Loucy (cell line): ENCODE data around the gene CTIF.

ENCODE experiments used
- H2AFZ ChIP-seq: fragments of 200-600 bp; sonication (generic); 2 replicates; pipeline ENCODE4 v1.6.0; 2016; ENCODE audit warnings: antibody characterized with exemption, mild to moderate bottlenecking, low read length, moderate library complexity
- H3F3A ChIP-seq: fragments of 200-600 bp; 2 replicates; pipeline ENCODE4 v1.6.0; 2016; ENCODE audit warnings: antibody characterized with exemption, low read depth, mild to moderate bottlenecking
- H3K27me3 ChIP-seq: fragments of 200-600 bp; sonication (generic); 2 replicates; pipeline ENCODE4 v1.6.1; 2014; ENCODE audit warnings: low read length, mild to moderate bottlenecking; ENCODE audit not compliant: insufficient read depth, poor library complexity, severe bottlenecking
- H3K36me3 ChIP-seq: fragments of 200-600 bp; sonication (generic); 2 replicates; pipeline ENCODE4 v1.6.1; 2016; ENCODE audit warnings: low read length; ENCODE audit not compliant: insufficient read depth
- H3K4me1 ChIP-seq: fragments of 200-600 bp; sonication (generic); 2 replicates; pipeline ENCODE4 v1.5.1; 2014; ENCODE audit warnings: low read length, mild to moderate bottlenecking; ENCODE audit not compliant: insufficient read depth, poor library complexity, severe bottlenecking
- H3K4me2 ChIP-seq: fragments of 200-600 bp; sonication (generic); 2 replicates; pipeline ENCODE4 v1.6.0; 2014; ENCODE audit warnings: antibody characterized with exemption, low read length, low read depth, mild to moderate bottlenecking; ENCODE audit not compliant: poor library complexity, severe bottlenecking
- H3K4me3 ChIP-seq: fragments of 200-600 bp; sonication (generic); 2 replicates; pipeline ENCODE4 v1.5.1; 2014; ENCODE audit warnings: low read length, mild to moderate bottlenecking, mixed read lengths; ENCODE audit not compliant: poor library complexity, severe bottlenecking
- H3K79me2 ChIP-seq: fragments of 200-600 bp; sonication (generic); 2 replicates; pipeline ENCODE4 v1.6.1; 2014; ENCODE audit warnings: low read length; ENCODE audit not compliant: insufficient read depth
- H3K9ac ChIP-seq: fragments of 200-600 bp; sonication (generic); 2 replicates; pipeline ENCODE4 v1.6.0; 2014; ENCODE audit warnings: mild to moderate bottlenecking, low read depth, low read length, moderate library complexity; ENCODE audit not compliant: poor library complexity, severe bottlenecking
- H3K9me2 ChIP-seq: fragments of 200-600 bp; sonication (generic); replicated peaks from 2 replicates; pipeline ENCODE4 v1.6.1; 2016; ENCODE audit warnings: low read depth, low read length, mixed read lengths
- H3K9me3 ChIP-seq: fragments of 200-600 bp; sonication (generic); 2 replicates; pipeline ENCODE4 v1.6.1; 2014; ENCODE audit warnings: mild to moderate bottlenecking, antibody characterized with exemption, low read length, low read depth; ENCODE audit not compliant: insufficient read depth
- H4K20me1 ChIP-seq: fragments of 200-600 bp; sonication (generic); 2 replicates; pipeline ENCODE4 v1.6.0; 2014; ENCODE audit warnings: antibody characterized with exemption, low read length, mild to moderate bottlenecking; ENCODE audit not compliant: insufficient read depth, poor library complexity, severe bottlenecking
- CTCF ChIP-seq: fragments of 200-600 bp; sonication (generic); conservative IDR thresholded peaks from 2 replicates; pipeline ENCODE4 v1.5.1; 2014; ENCODE audit warnings: mild to moderate bottlenecking, antibody characterized with exemption, low read length
- EZH2phosphoT487 ChIP-seq: fragments of 200-600 bp; IDR thresholded peaks from 2 replicates; pipeline ENCODE4 v1.6.1; 2018; ENCODE audit warnings: antibody characterized with exemption, mild to moderate bottlenecking, moderate library complexity, borderline replicate concordance

Gene CTIF

DNA sequence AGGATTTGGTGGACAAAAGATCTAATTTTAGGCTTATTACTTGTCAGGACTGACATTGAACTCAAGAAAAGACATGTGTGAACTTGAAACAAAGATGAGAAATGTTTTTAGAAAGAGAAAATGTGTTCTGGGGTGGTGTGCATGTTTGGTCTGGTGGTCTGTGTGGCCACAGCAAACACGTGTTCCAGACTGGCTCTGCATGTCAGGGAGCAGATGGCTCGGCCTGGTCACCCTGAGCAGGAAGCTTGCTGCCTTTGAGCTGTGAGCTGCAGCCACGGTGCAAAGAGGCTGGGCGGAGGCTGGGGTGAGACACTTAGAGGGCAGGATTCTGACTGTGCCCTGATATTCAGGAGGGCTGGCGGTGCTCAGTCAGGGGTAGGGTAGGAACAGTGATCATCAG is 186.1 kb downstream of the CTIF start:
- H3K4me1 ChIP-seq, result peaks cover 15% of the 10 kb centered on the region
- H3K9me2 ChIP-seq, result no peaks in the 10 kb centered on the region
- no peaks in the 10 kb centered on the region; the same call in 1 of the 2 replicates for H3K36me3 ChIP-seq
- H3F3A ChIP-seq, result no peaks in the 10 kb centered on the region
- H3K4me2 ChIP-seq, result no peak overlapping the region
- H3K79me2 ChIP-seq, result no peaks in the 10 kb centered on the region
- no peak overlapping the region for H2AFZ ChIP-seq
- no peak overlapping the region for H3K4me3 ChIP-seq
- H4K20me1 ChIP-seq, result no peaks in the 10 kb centered on the region
- TF ChIP-seq CTCF (no peak), EZH2phosphoT487 (no peak)
- H3K9me3 ChIP-seq, result no peaks in the 10 kb centered on the region
- no peaks in the 10 kb centered on the region for H3K27me3 ChIP-seq
- H3K9ac ChIP-seq, result peak overlapping the region; percentile 13

DNA sequence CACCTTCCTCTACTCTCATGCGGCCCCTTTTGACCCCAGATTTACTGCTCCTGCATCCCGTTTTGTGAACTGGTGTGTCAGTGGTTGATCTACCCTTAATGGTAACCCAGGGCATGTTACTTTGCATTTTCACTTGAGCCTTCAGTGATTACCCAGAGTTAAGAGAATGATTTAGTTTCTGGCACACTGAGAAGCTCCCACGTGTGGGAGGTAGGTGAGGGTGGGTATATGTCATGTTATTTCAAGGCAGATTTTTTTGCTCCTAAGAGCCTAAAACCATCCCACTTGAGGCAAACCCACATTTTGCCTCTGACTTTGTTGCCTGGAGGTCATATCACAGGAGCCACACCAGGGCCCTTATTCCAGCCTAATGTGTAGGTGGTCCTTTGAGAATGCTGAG is 186.7 kb downstream of the CTIF start:
- H3F3A ChIP-seq, result no peaks in the 10 kb centered on the region
- H2AFZ ChIP-seq, result no peak overlapping the region
- TF ChIP-seq EZH2phosphoT487 (no peak), CTCF (no peak)
- no peaks in the 10 kb centered on the region for H3K9me2 ChIP-seq
- no peak overlapping the region for H3K4me3 ChIP-seq
- no peaks in the 10 kb centered on the region for H3K9me3 ChIP-seq
- H3K36me3 ChIP-seq, result no peaks in the 10 kb centered on the region; the same call in 1 of the 2 replicates
- no peak overlapping the region for H3K9ac ChIP-seq
- H3K27me3 ChIP-seq, result no peaks in the 10 kb centered on the region
- no peaks in the 10 kb centered on the region for H3K79me2 ChIP-seq
- H3K4me1 ChIP-seq, result peaks cover 15% of the 10 kb centered on the region
- H3K4me2 ChIP-seq, result no peak overlapping the region
- H4K20me1 ChIP-seq, result no peaks in the 10 kb centered on the region

DNA sequence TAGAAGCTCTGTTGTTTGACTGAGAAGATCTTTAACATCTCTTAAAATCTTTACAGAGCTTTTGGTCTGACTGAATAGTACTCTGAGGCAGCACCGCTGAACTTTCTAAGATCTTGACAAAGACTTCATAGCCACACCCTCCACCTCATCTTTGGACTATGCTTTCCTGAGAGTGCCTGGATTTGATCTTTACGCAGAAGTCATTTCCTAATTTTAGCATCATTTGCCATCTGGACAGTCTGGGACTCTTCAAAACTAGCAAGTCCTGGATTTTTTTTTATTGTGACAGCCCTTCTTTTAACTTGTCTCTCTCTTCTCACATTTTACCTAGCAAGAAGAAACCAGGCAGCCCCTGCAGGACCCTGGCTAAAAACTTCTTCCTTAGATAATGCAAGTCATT is 188.8 kb downstream of the CTIF start:
- H3K9ac ChIP-seq, result no peak overlapping the region

More for the DNA sequence above, 188.8 kb downstream of the CTIF start:
- H4K20me1 ChIP-seq, result no peaks in the 10 kb centered on the region
- peaks cover 15% of the 10 kb centered on the region for H3K4me1 ChIP-seq
- no peaks in the 10 kb centered on the region for H3K9me3 ChIP-seq
- no peak overlapping the region for H3K4me2 ChIP-seq
- TF ChIP-seq EZH2phosphoT487 (no peak), CTCF (no peak)
- no peak overlapping the region for H2AFZ ChIP-seq
- no peaks in the 10 kb centered on the region; the same call in 1 of the 2 replicates for H3K36me3 ChIP-seq
- no peaks in the 10 kb centered on the region for H3K9me2 ChIP-seq
- no peaks in the 10 kb centered on the region for H3K27me3 ChIP-seq
- H3K4me3 ChIP-seq, result no peak overlapping the region
- no peaks in the 10 kb centered on the region for H3K79me2 ChIP-seq
- H3F3A ChIP-seq, result no peaks in the 10 kb centered on the region
